Activated effector memory CD4-positive, alpha-beta T cell treated with Interleukin-2 at 50 U/mL for 16 hours (primary cell): ENCODE measurements around the gene WASHC3.

Source experiments
- DNase-seq: peaks from one replicate; pipeline ENCODE4 v3.0.0-alpha.2; 2020

The WASHC3 gene

DNA sequence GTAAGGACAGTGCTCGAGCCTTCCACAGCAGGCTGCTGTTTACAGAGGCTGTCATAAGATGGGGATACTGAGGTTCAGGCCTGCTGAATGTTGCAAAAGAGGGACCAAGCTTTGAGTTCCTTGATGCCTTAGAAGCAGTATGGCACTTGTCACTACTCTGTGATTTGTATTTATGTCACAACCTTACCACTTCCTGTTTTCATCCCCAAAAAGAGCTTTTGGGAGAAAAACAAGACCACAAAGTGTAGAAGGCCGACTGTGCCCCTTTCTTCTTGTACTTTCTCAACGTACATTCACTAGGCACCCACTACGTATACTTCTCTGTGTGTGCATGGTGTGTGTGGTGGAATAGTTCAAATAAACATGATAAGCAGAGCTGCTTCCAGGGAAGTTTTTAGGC lies 94.3 kb downstream of the WASHC3 start:
- DNase-seq, result no peak

DNA sequence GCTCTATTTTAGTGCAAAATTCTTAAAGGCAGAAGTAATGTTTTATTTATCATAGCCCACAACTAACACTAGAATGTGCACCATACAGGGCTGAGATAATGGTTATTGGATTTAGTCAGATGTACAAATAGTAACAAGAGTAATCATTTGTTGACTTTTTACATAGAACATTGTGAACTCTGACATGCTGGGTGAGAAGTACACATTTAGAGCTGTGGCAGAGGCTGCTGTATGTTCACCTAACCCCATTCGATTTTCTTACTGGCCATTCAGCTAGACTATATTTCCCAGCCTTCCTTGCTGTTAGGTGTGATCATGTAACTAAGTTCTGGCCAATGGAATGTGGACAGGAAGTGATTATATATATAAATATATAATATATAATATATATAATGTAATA lies 95.3 kb downstream of the WASHC3 start:
- no peak for DNase-seq

DNA sequence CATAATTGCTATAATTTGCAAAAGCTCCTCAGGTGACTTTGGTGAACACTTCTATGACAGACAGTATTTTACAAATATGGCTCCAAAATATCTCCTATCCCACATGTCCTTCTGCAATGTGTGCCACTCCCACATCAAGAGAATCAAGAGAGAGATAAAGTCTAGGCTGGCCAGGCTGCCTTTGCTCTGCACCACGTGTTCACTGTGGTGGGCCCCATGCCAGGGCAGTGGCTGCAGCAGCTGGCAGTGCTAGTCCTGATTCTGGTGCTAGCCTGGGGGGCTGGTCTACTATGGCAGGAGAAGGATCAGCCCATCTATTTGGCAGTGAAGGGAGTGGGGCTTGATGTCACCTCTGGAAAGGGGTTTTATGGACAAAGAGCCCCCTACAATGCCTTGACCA lies 98.1 kb downstream of the WASHC3 start:
- no peak for DNase-seq
